HG03066 (cell line): ENCODE data around the gene AFAP1.

Experiments used
- ATAC-seq: cut with Tn5 transposase; IDR thresholded peaks from one replicate; pipeline ENCODE4 v1.9.1; 2021; ENCODE audit warnings: low read depth; ENCODE audit not compliant: unreplicated experiment

AFAP1 gene

GRCh38 chr4:7899184-7899869 lies 40.3 kb downstream of the AFAP1 start:
- ATAC-seq: no peak

- ATAC-seq: no peak
Observed at GRCh38 chr4:7898385-7898784, 41.3 kb downstream of the AFAP1 start.

GRCh38 chr4:7897811-7898210 lies 41.9 kb downstream of the AFAP1 start:
- no peak for ATAC-seq

- no peak for ATAC-seq
Observed at GRCh38 chr4:7894677-7895181, 44.9 kb downstream of the AFAP1 start.

GRCh38 chr4:7894098-7894676 lies 45.5 kb downstream of the AFAP1 start:
- ATAC-seq: no peak

- no peak for ATAC-seq
Observed at GRCh38 chr4:7893539-7893938, 46.1 kb downstream of the AFAP1 start.

GRCh38 chr4:7892212-7893019 lies 47.2 kb downstream of the AFAP1 start:
- ATAC-seq: no peak

- ATAC-seq: no peak
Observed at GRCh38 chr4:7890635-7891393, 48.8 kb downstream of the AFAP1 start.

- no peak for ATAC-seq
Observed at GRCh38 chr4:7887436-7887835, 52.2 kb downstream of the AFAP1 start.

GRCh38 chr4:7886007-7886973 lies 53.4 kb downstream of the AFAP1 start:
- ATAC-seq: no peak

GRCh38 chr4:7885216-7886006 lies 54.2 kb downstream of the AFAP1 start:
- ATAC-seq: no peak

GRCh38 chr4:7880683-7881082 lies 59.0 kb downstream of the AFAP1 start:
- ATAC-seq: no peak

GRCh38 chr4:7879127-7879526 lies 60.5 kb downstream of the AFAP1 start:
- ATAC-seq: no peak

- ATAC-seq: no peak
Observed at GRCh38 chr4:7878323-7878722, 61.3 kb downstream of the AFAP1 start.

- no peak for ATAC-seq
Observed at GRCh38 chr4:7877176-7877575, 62.5 kb downstream of the AFAP1 start.

- no peak for ATAC-seq
Observed at GRCh38 chr4:7876201-7876875, 63.3 kb downstream of the AFAP1 start.

GRCh38 chr4:7874838-7875237 lies 64.8 kb downstream of the AFAP1 start:
- ATAC-seq: no peak

GRCh38 chr4:7873881-7874280 lies 65.8 kb downstream of the AFAP1 start:
- no peak for ATAC-seq
